Thoracic aorta (tissue), 2 donors: ENCODE data around the gene NECAB2. TPM values are rescaled to one million over a fixed set of nuclear protein-coding genes. Genes with fewer than 3 reads are reported as not detected.
A peak's percentile ranks its signal among the peaks of the same experiment; 100 is the strongest.

Experiments used
- ATAC-seq: fragments of 150-250 bp; one replicate; pipeline ENCODE4 v1.8.0; 2017; ENCODE audit warnings: low read depth; ENCODE audit not compliant: insufficient number of reproducible peaks, low FRiP score
- DNase-seq: peaks from one replicate; pipeline ENCODE4 v3.0.0-alpha.2; 2020; ENCODE audit warnings: low spot score
- H3K27ac ChIP-seq, 2 donors: fragments of 200-600 bp; sonication (generic); 1 replicate in 1 of 2; 2 replicates in 1 of 2; pipeline ENCODE4 v1.5.1; 2016; ENCODE audit warnings: mild to moderate bottlenecking in 2 of 2, moderate library complexity in 2 of 2
- H3K27me3 ChIP-seq: fragments of 200-600 bp; sonication (generic); replicated peaks from 2 replicates; pipeline ENCODE4 v1.6.0; 2016; ENCODE audit warnings: mild to moderate bottlenecking; ENCODE audit not compliant: insufficient read depth
- H3K36me3 ChIP-seq: fragments of 200-600 bp; sonication (generic); one replicate; pipeline ENCODE4 v1.5.1; 2016
- H3K4me1 ChIP-seq, 2 donors: fragments of 200-600 bp; sonication (generic); 1 replicate in 1 of 2; 2 replicates in 1 of 2; pipeline versions ENCODE4 v1.5.1 to v1.6.0; 2016; ENCODE audit warnings: low read depth in 2 of 2, mild to moderate bottlenecking in 1 of 2; ENCODE audit not compliant: control insufficient read depth in 1 of 2
- H3K4me3 ChIP-seq: fragments of 200-600 bp; sonication (generic); 2 replicates; pipeline ENCODE4 v1.5.1; 2016; ENCODE audit warnings: mild to moderate bottlenecking
- H3K9me3 ChIP-seq: fragments of 200-600 bp; sonication (generic); 2 replicates; pipeline ENCODE4 v1.5.1; 2016
- CTCF ChIP-seq: fragments of 200-600 bp; sonication (generic); IDR thresholded peaks from one replicate; pipeline ENCODE4 v1.5.1; 2019; ENCODE audit warnings: antibody characterized with exemption
- total RNA-seq, 2 donors: library from RNA; depleted of rRNA; stranded (reverse); fragments of >200 nt; gene quantifications; one replicate each; pipeline versions ENCODE4 v1.1.0 to v1.2.3, GENCODE V29; 2016

The NECAB2 gene
- total RNA-seq, 2 donors from 2014 or later = not detected

DNA sequence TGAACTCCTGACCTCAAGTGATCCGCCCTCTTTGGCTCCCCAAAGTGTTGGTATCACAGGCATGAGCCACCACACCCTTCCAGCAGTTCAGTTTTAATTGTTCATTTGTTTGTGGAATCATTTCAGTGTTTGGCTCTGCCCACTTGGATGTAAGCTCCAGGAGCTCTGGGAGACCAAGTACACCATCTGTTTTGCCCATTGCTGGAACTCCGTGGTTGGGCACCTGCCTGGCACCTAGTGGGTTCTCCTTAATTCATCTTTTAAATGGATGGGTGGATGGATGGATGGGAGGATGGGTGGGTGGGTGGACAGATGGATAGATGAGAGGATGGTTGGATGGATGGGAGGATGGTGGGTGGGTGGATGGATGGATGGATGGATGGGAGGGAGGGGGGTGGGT lies 953 bp upstream of the NECAB2 start:
- H3K4me1 ChIP-seq = peaks cover 0 to 7% of the 10 kb centered on the region in 2 donors
- H3K4me3 ChIP-seq = no peak overlapping the region
- TF ChIP-seq CTCF = no peak
- H3K27ac ChIP-seq = no peak overlapping the region
- ATAC-seq (no peak), DNase-seq (no peak)
- H3K27me3 ChIP-seq = no peaks in the 10 kb centered on the region
- peaks cover 12% of the 10 kb centered on the region for H3K36me3 ChIP-seq
- no peaks in the 10 kb centered on the region for H3K9me3 ChIP-seq

GRCh38 chr16:83968306-83968851 lies 335 bp downstream of the NECAB2 start:
- Histone ChIP-seq H3K27ac (no peak overlapping the region), H3K36me3 (peaks cover 8% of the 10 kb centered on the region), H3K9me3 (no peaks in the 10 kb centered on the region), H3K4me3 (peak overlapping the region; percentile 54), H3K4me1 (peaks cover 0 to 7% of the 10 kb centered on the region in 2 donors), H3K27me3 (no peaks in the 10 kb centered on the region)
- ATAC-seq = no peak
- TF ChIP-seq CTCF = no peak
- DNase-seq = no peak

GRCh38 chr16:83968891-83969649 lies 1.0 kb downstream of the NECAB2 start:
- ATAC-seq (no peak), DNase-seq (no peak)
- H3K36me3 ChIP-seq = peaks cover 6% of the 10 kb centered on the region
- no peaks in the 10 kb centered on the region for H3K9me3 ChIP-seq
- no peak overlapping the region for H3K27ac ChIP-seq
- H3K4me3 ChIP-seq = no peak overlapping the region
- TF ChIP-seq CTCF = no peak
- no peaks in the 10 kb centered on the region for H3K27me3 ChIP-seq
- H3K4me1 ChIP-seq = peaks cover 0 to 7% of the 10 kb centered on the region in 2 donors

DNA sequence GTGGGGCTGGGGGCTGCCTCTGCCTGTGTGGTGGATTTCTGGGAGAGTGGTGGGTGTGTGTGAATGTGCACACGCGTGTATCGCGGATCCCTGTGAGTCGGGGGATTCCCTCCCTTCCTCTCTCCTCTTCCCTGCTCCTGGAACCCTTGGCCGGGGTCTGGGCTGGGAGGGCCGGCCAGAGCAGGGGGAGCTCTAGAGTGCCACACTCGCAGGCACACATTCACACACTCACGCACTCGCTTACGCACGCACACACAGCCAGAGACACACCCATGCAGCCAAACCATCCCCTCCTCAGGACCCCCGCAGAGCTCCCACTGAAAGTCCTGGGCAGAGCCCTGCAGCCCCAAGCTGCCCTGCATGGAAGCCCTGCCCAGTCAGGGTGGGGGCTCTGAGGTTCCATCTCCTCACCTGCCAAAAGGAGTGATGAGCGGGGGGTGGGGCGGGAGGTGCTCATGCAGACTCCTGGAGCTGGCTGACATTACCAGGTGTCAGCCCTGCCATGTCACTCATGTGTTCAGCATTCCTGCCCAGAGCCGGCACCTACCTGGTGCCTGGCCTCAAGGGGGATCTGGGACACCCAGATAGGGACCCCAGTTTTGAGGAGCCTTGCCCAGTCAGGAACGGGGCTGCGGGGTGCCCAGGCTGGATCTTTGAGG lies 1.9 kb downstream of the NECAB2 start:
- ATAC-seq (no peak), DNase-seq (no peak)
- no peaks in the 10 kb centered on the region for H3K9me3 ChIP-seq
- H3K27me3 ChIP-seq = no peaks in the 10 kb centered on the region
- no peak overlapping the region for H3K27ac ChIP-seq
- H3K4me1 ChIP-seq = peaks cover 0 to 7% of the 10 kb centered on the region in 2 donors
- TF ChIP-seq CTCF = no peak
- H3K4me3 ChIP-seq = no peak overlapping the region
- peaks cover 6% of the 10 kb centered on the region for H3K36me3 ChIP-seq

DNA sequence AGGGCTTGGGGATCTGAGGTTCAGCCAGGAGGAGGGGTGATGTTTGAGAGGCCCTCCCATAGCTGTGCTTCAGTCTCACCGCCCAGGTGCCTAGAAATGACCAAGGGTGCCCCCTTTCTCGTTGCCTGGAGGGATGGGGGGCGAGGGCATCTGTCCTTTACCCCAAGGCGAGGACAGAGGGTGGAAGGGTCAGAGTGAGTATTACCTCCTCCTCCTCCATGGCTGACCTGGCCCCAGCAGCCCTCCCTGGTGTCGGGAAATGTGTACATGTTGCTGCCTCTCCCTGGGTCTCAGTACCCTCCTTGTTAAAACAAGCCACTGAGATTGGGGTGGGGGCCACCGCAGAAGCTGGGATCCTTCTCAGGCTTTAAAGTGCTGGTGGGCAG lies 2.4 kb downstream of the NECAB2 start:
- ATAC-seq = no peak
- peaks cover 0 to 7% of the 10 kb centered on the region in 2 donors for H3K4me1 ChIP-seq
- no peaks in the 10 kb centered on the region for H3K27me3 ChIP-seq
- H3K27ac ChIP-seq = no peak overlapping the region
- H3K4me3 ChIP-seq = no peak overlapping the region
- no peaks in the 10 kb centered on the region for H3K9me3 ChIP-seq
- peaks cover 6% of the 10 kb centered on the region for H3K36me3 ChIP-seq
- no peak for TF ChIP-seq CTCF
- no peak for DNase-seq
